GM18951 (cell line): Measurements from ENCODE around the gene SLC22A4.

Source experiments
- POLR2A ChIP-seq: IDR thresholded peaks from 4 replicates; pipeline ENCODE4 v1.6.1; 2011; ENCODE audit warnings: mild to moderate bottlenecking; ENCODE audit not compliant: insufficient read length, insufficient read depth; ENCODE audit errors: extremely low read depth
- in situ Hi-C: fragments of 300-500 bp; cut with MboI; formaldehyde crosslinking; loops from one replicate; pipeline ENCODE4 v1.12.0; 2022; ENCODE audit warnings: low sequenced_read_pairs, mixed read lengths, inconsistent platforms; ENCODE audit not compliant: unreplicated experiment

Gene SLC22A4

DNA sequence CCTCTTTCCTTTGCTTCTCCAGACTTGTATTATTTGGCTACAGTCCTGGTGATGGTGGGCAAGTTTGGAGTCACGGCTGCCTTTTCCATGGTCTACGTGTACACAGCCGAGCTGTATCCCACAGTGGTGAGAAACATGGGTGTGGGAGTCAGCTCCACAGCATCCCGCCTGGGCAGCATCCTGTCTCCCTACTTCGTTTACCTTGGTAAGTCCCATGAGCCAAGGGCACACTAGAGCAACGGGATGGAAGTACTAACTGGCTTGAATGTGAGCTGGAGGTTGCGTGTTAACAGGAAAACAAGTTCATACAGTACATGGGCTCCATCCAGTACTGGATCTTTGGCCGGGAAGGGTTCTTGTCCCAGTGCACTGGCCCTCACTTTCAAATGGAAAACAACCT, 98.2 kb downstream of the SLC22A4 start:
- in situ Hi-C loops: loop anchor here (25.0 kb wide), 1 partner anchor 445 kb away; the partner anchor contains the start of gene SHROOM1
- TF ChIP-seq POLR2A: no peak

DNA sequence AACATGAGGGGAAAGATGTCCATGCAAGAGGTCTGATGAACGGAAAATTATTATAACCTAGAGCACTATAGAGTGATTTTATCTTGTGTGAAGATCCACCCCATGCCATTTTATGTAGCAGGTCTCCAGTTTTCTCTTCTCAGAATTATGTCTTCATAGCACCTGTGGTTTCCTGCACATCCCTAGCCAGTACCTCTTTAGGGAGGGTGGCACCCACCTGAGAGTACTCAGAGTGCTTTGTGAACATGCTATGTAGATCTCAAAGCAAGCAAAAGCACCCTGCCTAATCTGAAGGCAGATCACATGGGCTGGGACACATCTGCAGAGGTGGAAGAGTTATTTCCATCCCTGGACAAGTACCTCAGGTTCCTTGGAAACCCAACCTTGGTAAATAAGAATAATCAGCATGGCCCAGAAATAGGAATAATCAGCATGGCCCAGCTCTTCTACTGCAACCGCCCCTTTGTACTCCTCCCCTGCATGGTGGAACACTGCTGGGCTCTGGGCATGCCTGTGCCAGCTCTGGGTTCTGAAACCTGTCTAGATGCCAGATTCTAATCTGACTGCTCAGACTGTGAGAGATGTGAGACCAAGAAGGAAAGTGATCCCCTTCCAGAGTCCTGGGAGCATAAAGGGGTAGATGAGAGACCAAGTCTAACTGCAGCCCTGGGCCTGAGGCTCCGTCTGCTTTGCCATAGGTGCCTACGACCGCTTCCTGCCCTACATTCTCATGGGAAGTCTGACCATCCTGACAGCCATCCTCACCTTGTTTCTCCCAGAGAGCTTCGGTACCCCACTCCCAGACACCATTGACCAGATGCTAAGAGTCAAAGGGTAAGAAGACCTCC, 99.0 kb downstream of the SLC22A4 start:
- in situ Hi-C loops: loop anchor here (25.0 kb wide), 1 partner anchor 444 kb away; the partner anchor contains the start of gene SHROOM1

More for the DNA sequence above, 99.0 kb downstream of the SLC22A4 start:
- TF ChIP-seq POLR2A: no peak
